Midbrain (tissue), 1 donor: ENCODE results near the gene TREML4.

ENCODE experiments used
- DNase-seq: peaks from one replicate; lab custom pipeline; 2025; lab: John Stamatoyannopoulos, UW

Gene TREML4

DNA sequence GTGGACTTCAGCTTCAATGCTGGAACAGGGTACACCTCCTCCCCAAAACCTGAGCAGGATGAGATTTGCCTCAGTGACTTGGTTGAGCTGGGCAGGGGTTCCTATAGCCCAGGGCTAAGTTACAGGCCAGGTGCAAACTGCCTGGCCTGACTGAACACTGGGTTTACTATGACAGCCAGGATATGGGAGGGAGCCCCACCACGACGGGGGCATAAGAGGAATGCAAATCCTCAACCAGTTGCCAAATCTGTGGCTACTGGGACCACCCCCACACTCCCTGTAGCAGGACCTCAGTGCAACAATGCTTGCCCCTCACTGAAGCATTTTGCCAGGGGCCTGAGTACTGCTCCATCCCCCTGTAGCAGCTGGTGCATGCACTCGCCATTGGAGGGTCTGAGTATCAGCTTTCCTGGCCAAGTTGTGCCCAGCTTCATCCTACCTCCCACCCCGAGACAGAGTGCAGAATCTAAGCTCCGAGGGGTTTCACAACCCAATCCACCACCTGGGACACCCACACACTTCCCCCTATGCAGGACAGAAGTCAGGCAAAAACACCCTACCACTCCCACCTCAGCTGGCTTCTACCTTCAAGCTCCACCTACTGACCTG lies 27.6 kb downstream of the TREML4 start:
- no peak for DNase-seq

DNA sequence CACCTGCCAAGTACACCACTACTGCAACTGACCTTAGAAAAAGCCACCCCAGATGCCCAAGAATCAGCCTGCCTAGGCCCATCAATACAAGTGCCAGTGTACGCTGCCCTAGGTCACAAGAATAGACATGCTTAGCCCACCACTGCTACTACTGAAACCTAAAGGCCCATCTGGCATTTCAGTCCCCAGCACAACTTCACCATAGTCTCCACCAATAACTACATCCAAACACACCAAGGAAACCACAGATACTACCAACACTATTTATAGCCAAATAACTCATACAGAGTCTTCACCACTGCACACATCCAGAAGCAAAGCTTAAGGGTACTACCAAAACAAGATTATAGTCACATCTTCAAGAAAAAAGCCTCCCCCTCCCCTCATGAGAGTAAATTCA lies 28.2 kb downstream of the TREML4 start:
- no peak for DNase-seq

DNA sequence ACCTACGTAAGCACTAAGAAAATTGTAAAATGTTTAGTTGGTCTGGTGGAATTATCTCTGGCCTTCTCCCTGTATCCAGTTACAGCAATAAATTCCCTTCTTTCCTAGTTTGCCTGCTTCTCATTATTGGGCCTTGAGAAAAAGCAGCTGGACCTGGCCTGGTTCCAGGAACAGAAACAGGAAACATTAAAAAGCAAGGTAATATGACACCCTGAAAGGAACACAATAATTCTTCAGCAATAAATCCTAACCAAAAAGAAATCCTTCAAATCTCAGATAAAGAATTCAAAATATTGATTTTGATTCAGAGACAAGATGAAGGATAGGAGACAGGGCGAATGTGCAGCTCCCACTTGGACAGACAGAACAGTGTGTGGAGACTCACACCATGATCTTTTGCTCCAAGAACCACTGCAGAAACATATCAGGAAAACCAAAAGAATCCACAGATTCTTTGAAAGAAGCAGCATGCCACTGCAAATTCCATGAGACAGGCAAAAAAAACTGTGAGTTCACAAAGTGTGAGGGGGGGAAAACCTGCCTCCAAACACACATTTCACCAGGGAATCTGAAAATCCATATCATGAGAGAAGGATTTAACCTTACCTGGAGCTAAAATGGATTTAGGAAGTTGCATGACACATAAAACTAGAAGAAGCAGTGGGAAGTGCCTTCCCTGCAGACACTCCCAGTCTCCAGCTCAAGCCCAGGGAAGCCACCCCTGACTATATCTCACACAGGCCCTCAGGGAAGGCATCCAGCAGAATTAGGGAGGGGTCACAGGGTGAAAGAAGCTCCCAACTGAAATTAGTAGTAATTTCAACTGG lies 29.4 kb downstream of the TREML4 start:
- no peak for DNase-seq

DNA sequence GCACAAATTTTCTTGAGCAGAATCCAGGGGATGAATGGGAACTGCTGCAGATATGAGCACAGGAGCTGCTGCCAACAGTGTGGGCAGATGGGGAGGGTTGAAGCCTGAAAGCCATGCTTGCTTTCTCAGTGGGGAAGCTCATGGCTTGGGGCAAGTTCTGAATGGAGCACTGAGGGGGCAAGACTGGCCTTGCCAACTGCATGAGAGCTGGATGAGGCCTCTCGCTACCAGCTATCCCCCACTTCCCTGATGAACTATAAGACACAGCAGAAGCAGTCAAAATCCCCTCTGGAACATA lies 30.0 kb downstream of the TREML4 start:
- DNase-seq: no peak

DNA sequence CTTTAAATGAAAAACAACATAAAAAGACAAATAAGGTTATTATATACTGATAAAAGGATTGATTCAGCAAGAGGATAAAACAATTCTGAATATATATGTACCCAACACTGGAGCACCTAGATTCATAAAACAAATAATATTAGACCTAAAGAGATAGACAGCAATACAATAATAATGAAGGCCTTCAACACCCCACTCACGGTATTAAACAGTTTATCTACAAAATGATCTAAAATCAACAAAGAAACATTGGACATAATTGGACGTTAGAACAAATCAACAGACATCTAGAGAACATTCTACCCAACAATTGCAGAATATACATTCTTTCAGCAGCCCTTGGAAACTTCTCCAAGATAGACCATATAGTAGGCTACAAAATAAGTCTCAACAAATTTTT lies 34.3 kb downstream of the TREML4 start:
- DNase-seq: no peak

DNA sequence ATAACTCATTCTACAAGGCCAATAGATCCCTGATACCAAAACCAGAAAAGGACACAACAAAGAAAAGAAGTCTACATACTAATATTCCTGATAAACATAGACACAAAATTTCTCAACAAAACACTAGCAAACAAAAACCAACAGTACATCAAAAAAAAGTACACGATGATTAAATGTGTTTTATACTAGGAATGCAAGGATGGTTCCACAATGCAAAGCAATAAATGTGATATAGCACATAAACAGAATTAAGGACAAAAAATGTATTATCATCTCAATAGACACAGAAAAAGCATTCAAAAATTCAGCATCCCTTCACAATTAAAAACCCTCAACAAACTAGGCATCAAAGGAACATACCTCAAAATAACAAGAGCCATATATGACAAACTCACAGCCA lies 35.1 kb downstream of the TREML4 start:
- no peak for DNase-seq

DNA sequence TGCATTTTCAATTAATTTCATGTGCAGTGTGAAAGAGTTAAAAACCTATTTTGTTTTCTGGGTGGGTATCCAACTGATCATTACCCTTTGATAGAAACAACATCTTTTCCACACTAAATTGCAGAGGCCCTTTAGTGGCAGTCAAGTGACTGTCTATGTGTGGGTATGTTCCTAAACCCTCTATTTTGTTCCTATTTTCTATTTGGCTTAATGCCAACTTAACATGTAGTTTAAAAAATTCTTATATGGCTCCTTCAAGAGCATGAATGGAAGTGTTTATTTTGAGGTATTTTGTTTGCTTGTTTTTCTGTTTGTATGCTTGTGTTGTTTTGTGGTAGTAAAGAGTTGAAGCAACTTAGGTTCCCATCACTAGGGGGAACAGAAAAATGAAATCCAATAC lies 38.4 kb downstream of the TREML4 start:
- DNase-seq: no peak

DNA sequence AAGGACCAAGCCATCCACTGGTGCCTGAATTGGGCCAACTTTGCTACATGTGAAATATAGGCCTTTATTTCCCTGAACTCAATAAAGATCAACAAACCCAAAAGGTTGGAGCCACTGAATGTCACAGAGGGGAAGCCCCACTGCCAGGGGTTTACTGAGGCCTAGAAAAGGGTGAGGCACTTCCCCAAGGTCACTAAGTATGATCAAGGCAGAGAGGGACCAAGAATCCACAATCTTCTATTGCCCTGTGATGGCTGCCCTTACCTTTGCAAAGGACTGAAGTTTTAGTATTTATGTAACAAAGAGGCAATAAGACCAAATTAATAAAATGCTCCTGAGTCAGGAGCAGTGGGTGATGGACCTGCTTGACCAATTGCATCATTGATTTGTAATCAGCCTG lies 40.3 kb downstream of the TREML4 start:
- no peak for DNase-seq

DNA sequence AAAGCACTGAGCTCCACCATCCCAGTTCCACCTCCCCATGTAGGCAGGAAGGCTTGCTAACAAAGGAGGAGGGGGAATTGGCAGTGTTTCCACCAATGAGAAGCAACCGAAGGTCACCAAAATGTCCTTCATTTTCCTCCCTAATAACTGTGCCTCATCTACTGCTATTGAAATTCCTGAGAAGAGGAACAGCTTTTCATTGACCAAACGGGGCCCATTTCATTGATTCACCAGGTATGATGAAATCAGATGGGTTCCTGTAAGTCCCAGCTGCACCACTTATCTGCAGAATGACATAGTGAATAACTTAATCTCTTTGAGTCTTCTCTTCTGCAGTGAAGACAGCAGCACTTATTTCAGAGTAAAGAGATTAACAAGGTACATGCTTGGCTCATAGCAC lies 41.0 kb downstream of the TREML4 start:
- no peak for DNase-seq

DNA sequence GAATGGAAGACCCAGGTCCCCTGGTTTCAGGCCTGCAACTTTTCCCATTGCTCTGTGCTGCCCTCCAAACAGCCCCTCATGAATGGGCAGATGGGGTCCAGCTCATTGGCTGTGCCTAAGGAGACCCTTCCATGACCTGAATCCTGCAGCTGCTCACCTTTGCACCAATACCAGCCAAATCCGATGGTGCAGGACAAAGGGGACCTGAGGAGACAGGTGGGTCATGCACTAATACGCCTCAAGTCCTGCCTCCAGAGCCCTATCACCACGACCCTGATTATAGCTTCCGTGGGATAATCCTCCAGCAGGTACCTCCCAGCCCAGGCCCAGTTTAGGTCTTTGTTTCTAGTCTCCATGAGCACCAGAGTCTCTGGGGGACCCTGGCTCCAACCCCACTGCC lies 41.6 kb downstream of the TREML4 start:
- no peak for DNase-seq

DNA sequence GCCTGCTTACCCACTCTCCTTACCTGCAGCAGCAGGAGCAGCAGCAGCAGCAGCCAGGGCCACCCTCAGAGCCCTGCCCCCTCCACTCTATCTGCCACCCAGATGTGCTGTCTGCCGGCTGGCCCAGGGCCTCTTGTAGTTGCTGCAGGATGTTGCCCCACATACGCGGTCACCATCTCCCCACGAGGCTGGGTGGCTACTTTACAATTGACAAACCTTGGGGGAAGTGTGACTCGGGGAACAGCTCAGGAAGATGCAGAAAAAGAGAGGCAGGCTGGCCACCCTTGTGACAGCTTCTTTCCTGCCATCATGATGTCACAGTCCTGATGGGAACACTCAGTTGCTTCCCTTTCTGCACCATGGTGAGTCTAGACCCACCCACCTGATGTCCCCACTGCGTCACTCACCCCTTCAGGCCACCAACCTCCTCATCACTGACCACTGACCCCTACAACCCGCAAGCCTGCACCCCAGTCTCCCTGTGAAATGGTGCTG lies 43.8 kb downstream of the TREML4 start:
- no peak for DNase-seq

DNA sequence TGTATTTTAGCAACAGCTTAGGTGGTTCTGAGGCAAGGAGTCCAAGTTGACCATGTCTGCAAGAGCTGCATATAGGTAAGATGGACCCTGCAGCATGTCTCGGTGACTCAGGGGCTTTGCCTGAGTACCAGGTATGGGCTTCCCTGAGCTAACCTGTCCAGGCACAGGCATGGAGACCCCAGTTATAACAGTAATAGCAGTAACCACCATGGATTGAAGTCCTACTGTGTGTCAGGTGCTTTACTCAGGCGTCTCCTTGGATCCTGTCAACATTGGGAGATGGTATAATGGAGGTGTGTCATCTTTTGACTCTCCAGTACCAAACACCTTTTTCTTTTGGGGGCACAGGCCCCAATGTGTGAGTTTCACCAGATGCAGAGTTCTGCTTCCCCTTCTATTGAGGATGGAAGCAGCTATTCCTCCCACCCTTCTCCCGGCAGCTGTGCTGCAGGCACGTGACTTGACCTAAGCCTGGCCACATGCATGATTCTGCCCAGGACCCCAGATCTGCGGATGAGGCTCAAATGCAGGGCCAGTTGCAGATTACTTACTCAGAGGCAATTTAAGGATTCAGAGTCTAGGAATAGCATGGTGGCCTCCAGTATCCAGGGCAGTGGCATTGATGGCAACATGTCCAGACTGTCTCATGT lies 44.6 kb downstream of the TREML4 start:
- no peak for DNase-seq

DNA sequence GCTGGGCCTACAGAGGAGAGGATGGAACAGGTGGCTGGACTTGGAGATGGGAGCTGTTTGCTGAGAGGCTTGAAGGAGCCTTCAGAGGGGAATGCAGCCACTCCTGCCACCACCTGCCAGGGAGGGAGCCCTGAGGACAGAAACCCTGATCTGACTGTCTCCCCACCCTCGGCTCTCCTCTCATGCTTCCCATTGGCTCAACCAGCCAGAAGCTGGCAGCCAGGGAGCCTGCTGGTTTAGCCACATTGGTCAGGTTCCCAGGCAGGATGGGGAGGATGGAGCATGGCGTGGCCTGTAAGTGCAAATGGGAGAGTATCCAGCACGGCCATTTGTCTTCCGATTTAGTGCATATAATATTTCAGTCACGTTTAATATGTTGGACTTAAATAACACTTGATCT lies 45.6 kb downstream of the TREML4 start:
- DNase-seq: no peak

DNA sequence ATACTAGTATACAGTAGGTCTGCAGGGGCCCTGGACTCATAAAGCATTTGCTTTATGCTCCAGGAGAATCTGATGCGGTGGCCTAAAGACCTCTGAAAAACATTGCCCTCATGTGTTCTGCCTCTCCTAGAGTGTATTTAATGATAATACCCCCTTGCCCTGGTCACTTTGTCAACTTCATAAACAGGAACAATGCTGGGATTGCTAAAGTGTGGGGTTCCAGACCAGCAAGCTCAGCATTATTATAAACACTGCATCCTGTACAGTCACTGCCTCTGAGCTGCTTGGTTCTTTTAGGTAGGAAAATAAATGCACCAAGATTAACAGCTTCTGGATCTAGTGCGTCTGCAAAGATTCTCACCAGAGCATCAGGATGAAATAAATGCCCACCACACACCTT lies 46.1 kb downstream of the TREML4 start:
- no peak for DNase-seq

DNA sequence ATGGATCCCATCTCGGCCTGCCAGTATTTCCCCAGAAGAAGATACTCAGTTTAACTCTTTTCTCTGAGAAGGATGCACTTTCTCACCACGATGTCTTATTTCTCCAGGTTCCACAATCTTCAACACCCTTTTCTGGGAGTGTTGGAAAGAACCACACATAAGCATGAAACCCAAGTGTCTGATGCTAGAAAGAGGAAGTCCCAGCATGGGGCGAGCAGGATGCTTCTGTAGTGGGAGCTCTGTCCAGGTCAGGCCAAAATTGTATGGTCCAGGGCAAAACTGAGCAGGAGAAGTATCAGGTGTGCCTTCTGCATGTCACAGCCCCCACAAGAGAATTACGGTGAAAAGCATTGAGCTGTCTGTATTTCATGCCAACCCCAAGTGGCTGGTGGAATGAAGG lies 47.3 kb downstream of the TREML4 start:
- no peak for DNase-seq

DNA sequence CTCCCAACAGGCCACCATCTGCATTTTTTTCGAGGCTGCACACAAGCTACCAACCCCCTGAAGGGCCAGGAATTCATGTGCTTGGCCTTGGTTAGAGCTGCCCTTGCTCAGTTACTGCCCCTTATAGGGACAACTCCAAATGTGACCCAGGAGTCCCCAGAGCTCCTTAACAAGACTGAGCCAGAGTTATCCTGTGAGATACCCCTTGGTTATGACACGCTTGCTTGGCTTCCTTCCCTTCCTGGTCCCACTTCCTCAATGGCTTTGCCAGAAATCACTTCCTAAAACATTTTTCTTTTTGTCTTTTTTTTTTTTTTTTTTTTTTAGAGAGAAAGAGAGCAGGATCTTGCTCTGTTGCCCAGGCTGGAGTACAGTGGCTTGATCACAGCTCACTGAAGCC lies 49.5 kb downstream of the TREML4 start:
- no peak for DNase-seq

DNA sequence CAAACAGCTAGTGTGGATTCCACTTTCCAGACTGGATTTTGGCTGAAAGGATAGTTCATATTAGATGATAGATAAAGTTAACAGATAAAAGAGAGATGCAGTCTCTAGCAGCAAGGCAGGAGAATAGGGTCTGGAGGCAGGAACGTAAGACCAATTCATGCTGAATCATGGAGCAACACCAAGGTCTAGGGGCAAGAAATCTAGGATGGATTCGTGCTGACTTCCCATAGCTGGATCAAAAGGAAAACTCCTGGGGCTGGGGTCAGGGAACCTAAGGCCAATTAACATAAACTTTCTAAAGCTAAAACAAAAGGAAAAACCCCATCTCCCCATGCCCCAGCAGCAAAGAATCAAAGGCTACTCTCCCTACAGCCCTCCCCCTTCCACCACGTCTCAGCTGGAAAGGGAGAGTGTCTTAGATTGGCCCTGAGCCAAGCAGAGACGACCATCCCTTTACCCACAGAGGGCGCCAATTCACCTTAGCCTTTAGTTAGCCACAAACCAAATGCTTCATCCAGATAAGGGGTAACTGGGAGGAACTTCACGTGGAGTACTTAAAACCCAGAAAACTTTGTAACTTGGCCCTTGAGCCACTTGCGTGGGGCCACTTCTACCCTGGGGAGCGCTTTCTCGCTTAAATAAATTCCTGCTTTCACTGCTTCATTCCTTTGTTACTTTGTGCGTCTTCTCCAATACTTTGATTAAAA lies 50.7 kb downstream of the TREML4 start:
- DNase-seq: peak; percentile 13

DNA sequence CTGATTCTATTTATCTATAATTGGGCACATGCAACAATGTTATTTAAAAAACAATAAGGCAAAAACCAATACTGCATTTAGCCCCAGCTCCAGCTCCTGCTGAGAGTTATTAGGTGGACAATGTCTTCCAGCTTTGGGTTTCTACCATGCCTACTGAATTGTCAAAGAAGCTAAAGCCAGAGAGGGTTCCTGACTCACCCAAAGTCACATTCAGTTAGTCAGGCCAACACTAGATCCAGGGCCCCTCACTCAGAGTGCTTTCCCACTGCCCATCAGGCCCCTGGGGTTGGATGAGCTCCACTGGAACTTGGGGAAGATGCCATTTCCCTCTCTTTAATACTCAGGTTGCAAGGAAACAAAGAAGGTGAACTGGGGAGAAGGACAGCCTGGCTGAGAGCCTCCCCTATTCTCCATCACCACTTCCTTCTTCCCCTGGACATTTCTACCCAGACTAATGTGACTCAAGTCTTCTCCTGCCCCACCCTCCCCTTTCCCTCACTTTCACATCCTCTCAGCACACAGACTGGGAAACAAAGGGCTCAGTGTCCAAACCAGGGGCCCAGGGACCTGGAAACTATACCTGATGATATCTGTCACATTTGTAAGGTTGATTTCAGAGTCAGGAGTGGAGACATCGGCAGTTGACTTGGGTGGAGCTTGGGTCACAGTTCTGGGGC lies 52.4 kb downstream of the TREML4 start:
- DNase-seq: no peak

DNA sequence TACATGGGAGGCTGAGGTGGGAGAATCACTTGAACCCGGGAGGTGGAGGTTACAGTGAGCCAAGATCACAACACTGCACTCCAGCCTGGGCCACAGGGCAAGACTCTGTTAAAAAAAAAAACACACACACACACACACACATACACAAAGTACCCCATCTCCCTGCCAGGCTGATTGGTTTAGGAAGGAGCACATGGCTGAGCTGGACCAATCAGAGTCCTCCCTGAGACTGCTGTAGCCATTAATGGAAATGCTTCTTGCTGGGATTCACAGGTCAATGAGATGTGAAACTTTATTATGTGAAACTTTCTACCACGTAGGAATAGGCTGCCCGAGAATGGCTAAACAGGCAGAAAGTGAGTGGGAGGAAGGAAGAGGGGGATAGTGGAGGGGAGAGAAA lies 55.5 kb downstream of the TREML4 start:
- no peak for DNase-seq

DNA sequence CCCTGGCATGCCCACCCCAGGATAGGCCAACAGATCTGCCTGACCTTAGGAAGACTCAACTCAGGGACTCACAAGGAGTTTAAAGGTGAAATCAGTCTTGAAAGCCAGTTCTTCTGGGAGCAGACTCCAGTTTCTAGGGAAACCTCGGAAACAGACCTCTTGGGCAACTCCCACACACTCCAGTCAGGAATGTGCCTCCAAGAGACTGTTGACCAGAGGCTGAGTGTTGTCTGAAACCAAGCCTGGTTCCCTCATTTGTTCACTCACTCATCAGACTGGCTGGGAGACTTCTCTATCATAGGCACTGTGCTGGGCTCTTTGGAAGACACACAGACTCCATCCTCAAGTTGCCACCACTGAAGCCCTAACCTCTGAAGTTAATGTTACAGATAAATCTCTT lies 56.6 kb downstream of the TREML4 start:
- no peak for DNase-seq

DNA sequence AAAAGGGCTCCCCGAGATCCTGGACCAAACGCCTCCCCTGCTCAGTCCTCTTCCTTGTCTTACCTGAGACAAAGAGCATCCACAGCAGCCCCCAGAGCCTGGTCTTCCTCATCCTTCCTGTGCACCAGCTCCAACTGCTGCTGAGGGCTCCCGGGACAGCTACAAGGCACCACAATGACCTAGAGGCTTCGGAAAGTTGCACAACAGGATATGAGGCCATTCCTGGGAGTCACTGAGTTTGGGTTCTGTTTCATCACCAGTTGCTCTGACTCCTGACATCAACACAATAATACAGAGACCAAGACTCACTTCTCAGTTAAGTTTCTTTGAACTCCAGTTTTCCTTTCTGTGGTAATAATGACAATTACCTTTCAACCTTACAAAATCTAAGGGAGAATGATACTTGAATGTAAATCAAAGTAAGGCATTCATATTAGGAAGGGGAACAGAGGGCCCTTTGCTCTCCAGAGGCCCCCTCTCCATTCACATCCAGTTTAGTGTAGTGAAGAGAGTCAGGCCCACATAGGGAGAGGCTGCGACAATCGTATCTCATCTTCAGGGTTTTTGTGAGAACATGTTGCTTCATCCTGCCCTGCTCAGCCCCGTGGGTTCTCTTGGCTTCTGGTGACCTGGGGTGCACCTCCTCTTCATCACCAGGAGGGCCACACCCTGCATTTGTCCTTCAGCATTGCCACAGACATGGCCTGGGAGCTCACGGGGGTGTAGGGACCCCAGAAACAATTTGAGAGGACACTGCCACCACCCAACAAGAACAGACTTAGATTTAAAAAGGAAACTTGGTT lies 58.6 kb downstream of the TREML4 start, which contains the start of gene TREM1:
Gene TREM1 (minus strand): TSS at position 139 of the 803 bp plus-strand sequence. CDS start 27 bp downstream, at position 112.
- no peak for DNase-seq
